WTC11 (cell line): ENCODE results near the gene LDLRAD4.

Experiments
- ESRRA ChIP-seq: sonication (generic); formaldehyde crosslinking; IDR thresholded peaks from 2 replicates; pipeline ENCODE4 v1.8.1; 2022; ENCODE audit warnings: mild to moderate bottlenecking, missing genetic modification reagents, borderline replicate concordance
- MYBL2 ChIP-seq: sonication (generic); formaldehyde crosslinking; IDR thresholded peaks from 2 replicates; pipeline ENCODE4 v1.8.1; 2023; ENCODE audit warnings: mild to moderate bottlenecking, moderate library complexity, missing genetic modification reagents
- NR2C2 ChIP-seq: sonication (generic); formaldehyde crosslinking; IDR thresholded peaks from 2 replicates; pipeline ENCODE4 v1.8.0; 2022; ENCODE audit warnings: mild to moderate bottlenecking, missing genetic modification reagents
- NR3C1 ChIP-seq: sonication (generic); formaldehyde crosslinking; conservative IDR thresholded peaks from 2 replicates; pipeline ENCODE4 v1.8.1; 2023; ENCODE audit warnings: low read depth, mild to moderate bottlenecking, missing genetic modification reagents
- SMAD3 ChIP-seq: sonication (generic); formaldehyde crosslinking; IDR thresholded peaks from 2 replicates; pipeline ENCODE4 v1.8.0; 2022; ENCODE audit warnings: missing genetic modification reagents, mild to moderate bottlenecking, borderline replicate concordance
- ZNF219 ChIP-seq: sonication (generic); formaldehyde crosslinking; IDR thresholded peaks from 2 replicates; pipeline ENCODE4 v1.8.0; 2023; ENCODE audit warnings: missing genetic modification reagents, mild to moderate bottlenecking, borderline replicate concordance
- ZNF423 ChIP-seq: fragments of 250-450 bp; sonication (Bioruptor Pico); IDR thresholded peaks from 2 replicates; pipeline ENCODE4 v2.1.2; 2022; ENCODE audit warnings: mild to moderate bottlenecking, moderate library complexity
- ZNF671 ChIP-seq: fragments of 250-450 bp; sonication (Bioruptor Pico); IDR thresholded peaks from 2 replicates; pipeline ENCODE4 v1.8.0; 2021; ENCODE audit warnings: mild to moderate bottlenecking
- TF ChIP-seq, protein P1 (sequence below): sonication (generic); formaldehyde crosslinking; IDR thresholded peaks from 2 replicates; pipeline ENCODE4 v1.8.0; 2022; ENCODE audit warnings: mild to moderate bottlenecking, missing genetic modification reagents
- TF ChIP-seq, protein P2 (sequence below): sonication (generic); formaldehyde crosslinking; IDR thresholded peaks from 2 replicates; pipeline ENCODE4 v1.8.1; 2023; ENCODE audit warnings: mild to moderate bottlenecking, missing genetic modification reagents, borderline replicate concordance
- TF ChIP-seq, protein P3 (sequence below): fragments of 200-600 bp; IDR thresholded peaks from 2 replicates; pipeline ENCODE4 v1.8.0; 2022; ENCODE audit warnings: antibody characterized with exemption
- TF ChIP-seq, protein P4 (sequence below): fragments of 250-450 bp; sonication (Bioruptor Pico); conservative IDR thresholded peaks from 2 replicates; pipeline ENCODE4 v1.9.0; 2021; ENCODE audit warnings: mild to moderate bottlenecking

DNA sequence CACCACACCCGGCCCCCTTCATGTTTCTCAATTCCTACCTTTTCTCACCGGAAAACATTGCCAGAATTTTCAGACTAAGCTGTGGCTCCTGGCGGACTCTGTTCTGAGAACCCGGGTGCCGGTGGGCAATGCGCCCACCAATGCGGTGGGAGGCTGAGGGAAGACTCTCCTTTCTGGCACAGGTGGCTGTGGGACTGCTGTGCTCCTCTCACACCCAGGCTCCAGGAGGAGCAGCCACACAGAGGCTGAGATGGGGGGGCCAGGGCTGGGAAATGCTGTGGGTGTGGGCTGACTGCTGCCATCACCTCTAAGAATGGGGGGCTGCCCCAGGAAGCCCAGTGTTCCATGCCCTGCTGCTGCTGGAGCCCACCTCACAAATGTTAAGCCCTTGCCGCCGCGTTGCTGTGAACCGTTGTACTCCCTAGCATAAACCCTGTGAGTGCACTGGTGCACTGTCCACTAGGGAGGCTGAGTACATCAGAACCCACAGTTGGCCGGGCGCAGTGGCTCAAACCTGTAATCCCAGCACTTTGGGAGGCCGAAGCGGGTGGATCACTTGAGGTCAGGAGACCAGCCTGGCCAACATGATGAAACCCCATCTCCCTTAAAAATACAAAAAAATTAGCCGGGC, 152.6 kb downstream of the LDLRAD4 start:
- TF ChIP-seq, protein P1, sequence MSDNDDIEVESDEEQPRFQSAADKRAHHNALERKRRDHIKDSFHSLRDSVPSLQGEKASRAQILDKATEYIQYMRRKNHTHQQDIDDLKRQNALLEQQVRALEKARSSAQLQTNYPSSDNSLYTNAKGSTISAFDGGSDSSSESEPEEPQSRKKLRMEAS (CRISPR knock-in tag) = no peak
- TF ChIP-seq, protein P2, sequence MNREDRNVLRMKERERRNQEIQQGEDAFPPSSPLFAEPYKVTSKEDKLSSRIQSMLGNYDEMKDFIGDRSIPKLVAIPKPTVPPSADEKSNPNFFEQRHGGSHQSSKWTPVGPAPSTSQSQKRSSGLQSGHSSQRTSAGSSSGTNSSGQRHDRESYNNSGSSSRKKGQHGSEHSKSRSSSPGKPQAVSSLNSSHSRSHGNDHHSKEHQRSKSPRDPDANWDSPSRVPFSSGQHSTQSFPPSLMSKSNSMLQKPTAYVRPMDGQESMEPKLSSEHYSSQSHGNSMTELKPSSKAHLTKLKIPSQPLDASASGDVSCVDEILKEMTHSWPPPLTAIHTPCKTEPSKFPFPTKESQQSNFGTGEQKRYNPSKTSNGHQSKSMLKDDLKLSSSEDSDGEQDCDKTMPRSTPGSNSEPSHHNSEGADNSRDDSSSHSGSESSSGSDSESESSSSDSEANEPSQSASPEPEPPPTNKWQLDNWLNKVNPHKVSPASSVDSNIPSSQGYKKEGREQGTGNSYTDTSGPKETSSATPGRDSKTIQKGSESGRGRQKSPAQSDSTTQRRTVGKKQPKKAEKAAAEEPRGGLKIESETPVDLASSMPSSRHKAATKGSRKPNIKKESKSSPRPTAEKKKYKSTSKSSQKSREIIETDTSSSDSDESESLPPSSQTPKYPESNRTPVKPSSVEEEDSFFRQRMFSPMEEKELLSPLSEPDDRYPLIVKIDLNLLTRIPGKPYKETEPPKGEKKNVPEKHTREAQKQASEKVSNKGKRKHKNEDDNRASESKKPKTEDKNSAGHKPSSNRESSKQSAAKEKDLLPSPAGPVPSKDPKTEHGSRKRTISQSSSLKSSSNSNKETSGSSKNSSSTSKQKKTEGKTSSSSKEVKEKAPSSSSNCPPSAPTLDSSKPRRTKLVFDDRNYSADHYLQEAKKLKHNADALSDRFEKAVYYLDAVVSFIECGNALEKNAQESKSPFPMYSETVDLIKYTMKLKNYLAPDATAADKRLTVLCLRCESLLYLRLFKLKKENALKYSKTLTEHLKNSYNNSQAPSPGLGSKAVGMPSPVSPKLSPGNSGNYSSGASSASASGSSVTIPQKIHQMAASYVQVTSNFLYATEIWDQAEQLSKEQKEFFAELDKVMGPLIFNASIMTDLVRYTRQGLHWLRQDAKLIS (CRISPR knock-in tag) = no peak
- no peak for TF ChIP-seq SMAD3
- TF ChIP-seq, protein P3, sequence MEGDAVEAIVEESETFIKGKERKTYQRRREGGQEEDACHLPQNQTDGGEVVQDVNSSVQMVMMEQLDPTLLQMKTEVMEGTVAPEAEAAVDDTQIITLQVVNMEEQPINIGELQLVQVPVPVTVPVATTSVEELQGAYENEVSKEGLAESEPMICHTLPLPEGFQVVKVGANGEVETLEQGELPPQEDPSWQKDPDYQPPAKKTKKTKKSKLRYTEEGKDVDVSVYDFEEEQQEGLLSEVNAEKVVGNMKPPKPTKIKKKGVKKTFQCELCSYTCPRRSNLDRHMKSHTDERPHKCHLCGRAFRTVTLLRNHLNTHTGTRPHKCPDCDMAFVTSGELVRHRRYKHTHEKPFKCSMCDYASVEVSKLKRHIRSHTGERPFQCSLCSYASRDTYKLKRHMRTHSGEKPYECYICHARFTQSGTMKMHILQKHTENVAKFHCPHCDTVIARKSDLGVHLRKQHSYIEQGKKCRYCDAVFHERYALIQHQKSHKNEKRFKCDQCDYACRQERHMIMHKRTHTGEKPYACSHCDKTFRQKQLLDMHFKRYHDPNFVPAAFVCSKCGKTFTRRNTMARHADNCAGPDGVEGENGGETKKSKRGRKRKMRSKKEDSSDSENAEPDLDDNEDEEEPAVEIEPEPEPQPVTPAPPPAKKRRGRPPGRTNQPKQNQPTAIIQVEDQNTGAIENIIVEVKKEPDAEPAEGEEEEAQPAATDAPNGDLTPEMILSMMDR = no peak
- no peak for TF ChIP-seq NR2C2 (CRISPR knock-in tag)
- no peak for TF ChIP-seq ZNF219 (CRISPR knock-in tag)
- no peak for TF ChIP-seq NR3C1
- no peak for TF ChIP-seq ESRRA (CRISPR knock-in tag)
- no peak for TF ChIP-seq MYBL2 (CRISPR knock-in tag)
- no peak for TF ChIP-seq ZNF671
- TF ChIP-seq ZNF423 (CRISPR knock-in tag) = no peak
- TF ChIP-seq, protein P4, sequence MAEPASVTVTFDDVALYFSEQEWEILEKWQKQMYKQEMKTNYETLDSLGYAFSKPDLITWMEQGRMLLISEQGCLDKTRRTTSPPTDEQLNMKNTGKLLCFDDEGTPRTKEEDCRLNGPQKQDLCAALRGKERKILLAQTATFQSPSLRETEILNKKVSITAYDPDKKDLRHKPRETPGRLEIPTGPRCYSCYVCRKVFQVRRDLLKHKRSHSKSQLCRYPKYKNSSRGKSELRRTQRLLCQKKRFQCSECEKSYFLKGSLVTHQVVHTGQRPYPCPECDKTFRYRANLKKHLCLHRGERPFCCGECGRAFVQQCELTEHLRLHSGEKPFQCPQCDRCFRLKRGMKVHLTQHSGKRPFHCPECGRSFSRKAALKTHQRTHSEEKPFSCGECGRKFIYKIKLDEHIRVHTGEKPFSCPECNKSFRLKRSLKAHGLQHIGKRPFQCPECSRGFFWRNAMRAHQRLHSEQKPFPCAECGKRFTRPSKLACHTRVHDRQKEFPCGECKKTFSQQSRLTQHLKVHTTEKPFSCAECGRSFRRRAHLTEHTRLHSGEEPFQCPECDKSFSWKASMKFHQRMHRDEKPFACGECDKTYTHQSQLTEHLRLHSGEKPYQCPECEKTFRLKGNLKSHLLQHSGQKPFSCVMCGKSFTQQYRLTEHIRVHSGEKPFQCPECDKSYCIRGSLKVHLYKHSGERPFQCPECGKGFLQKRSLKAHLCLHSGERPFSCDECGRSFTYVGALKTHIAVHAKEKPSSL (CRISPR knock-in tag) = no peak
